ENCODE measurements around the gene CD74.
A peak's percentile ranks its signal among the peaks of the same experiment; 100 is the strongest.

DNA sequence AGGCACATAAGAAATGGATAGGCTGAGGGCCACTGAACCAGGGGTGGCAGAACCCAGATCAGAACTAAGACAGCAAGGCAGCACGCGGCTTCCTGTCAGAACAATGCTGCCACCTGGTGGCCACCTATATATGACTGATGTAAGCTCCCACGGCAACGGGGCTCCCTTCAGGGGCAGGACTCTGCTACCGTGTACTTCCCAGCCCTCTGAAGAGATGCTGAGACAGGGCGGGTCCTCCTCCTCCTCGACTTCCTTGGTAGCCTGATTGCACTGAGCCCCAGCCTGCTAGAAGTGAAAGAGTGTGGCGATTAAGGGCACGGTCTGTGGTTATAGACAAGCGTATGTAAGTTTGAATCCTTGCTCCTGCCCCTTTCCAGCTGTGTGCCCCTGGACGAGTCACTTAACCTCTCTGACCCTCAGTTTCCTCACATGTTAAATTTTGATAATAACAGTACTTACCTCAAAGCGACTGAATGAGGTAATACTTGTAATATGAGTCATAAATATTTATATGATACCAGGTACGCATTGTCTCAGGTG, 23.5 kb upstream of the CD74 start:
- TF ChIP-seq, protein P1, sequence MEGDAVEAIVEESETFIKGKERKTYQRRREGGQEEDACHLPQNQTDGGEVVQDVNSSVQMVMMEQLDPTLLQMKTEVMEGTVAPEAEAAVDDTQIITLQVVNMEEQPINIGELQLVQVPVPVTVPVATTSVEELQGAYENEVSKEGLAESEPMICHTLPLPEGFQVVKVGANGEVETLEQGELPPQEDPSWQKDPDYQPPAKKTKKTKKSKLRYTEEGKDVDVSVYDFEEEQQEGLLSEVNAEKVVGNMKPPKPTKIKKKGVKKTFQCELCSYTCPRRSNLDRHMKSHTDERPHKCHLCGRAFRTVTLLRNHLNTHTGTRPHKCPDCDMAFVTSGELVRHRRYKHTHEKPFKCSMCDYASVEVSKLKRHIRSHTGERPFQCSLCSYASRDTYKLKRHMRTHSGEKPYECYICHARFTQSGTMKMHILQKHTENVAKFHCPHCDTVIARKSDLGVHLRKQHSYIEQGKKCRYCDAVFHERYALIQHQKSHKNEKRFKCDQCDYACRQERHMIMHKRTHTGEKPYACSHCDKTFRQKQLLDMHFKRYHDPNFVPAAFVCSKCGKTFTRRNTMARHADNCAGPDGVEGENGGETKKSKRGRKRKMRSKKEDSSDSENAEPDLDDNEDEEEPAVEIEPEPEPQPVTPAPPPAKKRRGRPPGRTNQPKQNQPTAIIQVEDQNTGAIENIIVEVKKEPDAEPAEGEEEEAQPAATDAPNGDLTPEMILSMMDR (IDR thresholded peaks at IDR 0.05): peak; percentile 83 to 91 (median 86)
- no peak for TF ChIP-seq POLR2A (IDR thresholded peaks at IDR 0.05)

Measured in uterus (tissue), 2 donors.